ENCODE results near the gene GPR162. TPM values are rescaled to one million over a fixed set of nuclear protein-coding genes. Genes with fewer than 3 reads are reported as not detected.

GPR162 gene
- polyA plus RNA-seq, 3 donors, result 15.1 to 81.7 (median 16.0) TPM

GRCh38 chr12:6836851-6837250 is 15.2 kb downstream of the GPR162 start:
- intact Hi-C loops (cut with micrococcal nuclease), result no loop called here

GRCh38 chr12:6837370-6838060 is 15.9 kb downstream of the GPR162 start:
- Histone ChIP-seq H3K27ac (ENCODE audit: low read depth in 1 of 2, low read length in 2 of 2) (no peak overlapping the region), H3K79me2 (ENCODE audit: insufficient read depth, low read length) (no peaks in the 10 kb centered on the region), H3K4me2 (replicated peaks; ENCODE audit: extremely low read depth, low read length, poor library complexity, severe bottlenecking) (no peak overlapping the region), H2AFZ (ENCODE audit: insufficient read depth, low read depth, low read length, poor library complexity, severe bottlenecking) (no peak overlapping the region), H4K20me1 (ENCODE audit: insufficient read depth, low read length) (no peaks in the 10 kb centered on the region), H3K4me3 (replicated peaks in 1 of 3; ENCODE audit: low read depth in 2 of 3, low read length in 3 of 3) (no peak overlapping the region), H3K36me3 (replicated peaks in 1 of 2; ENCODE audit: control insufficient read depth in 1 of 2, insufficient read depth in 2 of 2, low read length in 2 of 2) (no peaks in the 10 kb centered on the region), H3K27me3 (ENCODE audit: control insufficient read depth in 2 of 2, insufficient read depth in 2 of 2, low read length in 2 of 2) (no peaks in the 10 kb centered on the region), H3K9ac (ENCODE audit: insufficient read depth, low read length, poor library complexity, severe bottlenecking) (no peak overlapping the region), H3K9me3 (replicated peaks in 1 of 2; ENCODE audit: control insufficient read depth in 1 of 2, insufficient read depth in 1 of 2, low read length in 2 of 2) (no peaks in the 10 kb centered on the region), H3K4me1 (ENCODE audit: control insufficient read depth in 1 of 2, insufficient read depth in 2 of 2, low read length in 2 of 2) (peaks cover 3 to 4% of the 10 kb centered on the region in 2 donors)
- no peak for TF ChIP-seq CTCF (IDR thresholded peaks at IDR 0.05)
- no peaks in the 10 kb centered on the region for H3K9me3 Mint-ChIP-seq
- H3K27ac Mint-ChIP-seq, result no peak overlapping the region
- H3K4me1 Mint-ChIP-seq, result no peaks in the 10 kb centered on the region
- H3K27me3 Mint-ChIP-seq (ENCODE audit: low read depth in 3 of 3), result no peaks in the 10 kb centered on the region
- H3K4me3 Mint-ChIP-seq, result no peak overlapping the region
- DNase-seq, result no peak
- 97% methylated on average over 17 of the region's 26 CpGs for WGBS (ENCODE audit: insufficient coverage)
- H3K36me3 Mint-ChIP-seq, result no peaks in the 10 kb centered on the region
- intact Hi-C loops (cut with micrococcal nuclease), result no loop called here

More at GRCh38 chr12:6836851-6837250, 15.2 kb downstream of the GPR162 start:
- no peak overlapping the region for H2AFZ ChIP-seq (ENCODE audit: insufficient read depth, low read depth, low read length, poor library complexity, severe bottlenecking)
- no peak for TF ChIP-seq CTCF (IDR thresholded peaks at IDR 0.05)
- Mint-ChIP-seq H3K9me3 (no peaks in the 10 kb centered on the region), H3K36me3 (no peaks in the 10 kb centered on the region), H3K4me3 (no peak overlapping the region), H3K4me1 (no peaks in the 10 kb centered on the region), H3K27ac (peak overlapping the region in 1 of 7 donors; percentile 55), H3K27me3 (ENCODE audit: low read depth in 3 of 3) (no peaks in the 10 kb centered on the region)
- DNase-seq, result no peak
- no peaks in the 10 kb centered on the region for H4K20me1 ChIP-seq (ENCODE audit: insufficient read depth, low read length)
- no peak overlapping the region for H3K4me3 ChIP-seq (replicated peaks in 1 of 3; ENCODE audit: low read depth in 2 of 3, low read length in 3 of 3)
- 84% methylated on average over 9 of the region's 16 CpGs for WGBS (ENCODE audit: insufficient coverage)
- H3K9me3 ChIP-seq (replicated peaks in 1 of 2; ENCODE audit: control insufficient read depth in 1 of 2, insufficient read depth in 1 of 2, low read length in 2 of 2), result no peaks in the 10 kb centered on the region
- peaks cover 3 to 4% of the 10 kb centered on the region in 2 donors for H3K4me1 ChIP-seq (ENCODE audit: control insufficient read depth in 1 of 2, insufficient read depth in 2 of 2, low read length in 2 of 2)
- no peaks in the 10 kb centered on the region for H3K36me3 ChIP-seq (replicated peaks in 1 of 2; ENCODE audit: control insufficient read depth in 1 of 2, insufficient read depth in 2 of 2, low read length in 2 of 2)
- H3K27ac ChIP-seq (ENCODE audit: low read depth in 1 of 2, low read length in 2 of 2), result no peak overlapping the region
- no peaks in the 10 kb centered on the region for H3K27me3 ChIP-seq (ENCODE audit: control insufficient read depth in 2 of 2, insufficient read depth in 2 of 2, low read length in 2 of 2)
- H3K9ac ChIP-seq (ENCODE audit: insufficient read depth, low read length, poor library complexity, severe bottlenecking), result no peak overlapping the region
- H3K79me2 ChIP-seq (ENCODE audit: insufficient read depth, low read length), result no peaks in the 10 kb centered on the region
- H3K4me2 ChIP-seq (replicated peaks; ENCODE audit: extremely low read depth, low read length, poor library complexity, severe bottlenecking), result no peak overlapping the region

Data from CD14-positive monocyte (primary cell).